Psoas muscle (tissue), 8 donors: ENCODE measurements around the gene ZFYVE9. TPM values are rescaled to one million over a fixed set of nuclear protein-coding genes. Genes with fewer than 3 reads are reported as not detected.

Experiments used
- ATAC-seq, 4 donors: fragments of 200-7000 bp; cut with Tn5 transposase; one replicate each; pipeline ENCODE4 v1.9.1; 2020; ENCODE audit warnings: moderate library complexity in 3 of 4, mild to moderate bottlenecking in 2 of 4
- DNase-seq, 2 donors: peaks; one replicate each; pipeline ENCODE4 v3.0.0-alpha.2; 2020
- H3K27ac ChIP-seq: fragments of 200-600 bp; one replicate; pipeline ENCODE4 v1.8.0; 2022
- H3K27me3 ChIP-seq, 3 donors: fragments of 200-600 bp in 1 of 3; one replicate each; pipeline versions ENCODE4 v1.6.1 to v1.8.0; 2013 to 2022; ENCODE audit warnings: low read length in 2 of 3, mild to moderate bottlenecking in 2 of 3, moderate library complexity in 1 of 3; ENCODE audit not compliant: insufficient read depth in 3 of 3
- H3K36me3 ChIP-seq, 2 donors: fragments of 200-600 bp in 1 of 2; one replicate each; pipeline versions ENCODE4 v1.6.1 to v1.8.0; 2013 to 2022; ENCODE audit warnings: low read depth in 1 of 2, mild to moderate bottlenecking in 1 of 2, moderate library complexity in 1 of 2; ENCODE audit not compliant: insufficient read depth in 1 of 2
- H3K4me1 ChIP-seq: fragments of 200-600 bp; one replicate; pipeline ENCODE4 v1.8.0; 2022
- H3K4me3 ChIP-seq: fragments of 200-600 bp; one replicate; pipeline ENCODE4 v1.8.0; 2022; ENCODE audit warnings: mild to moderate bottlenecking
- H3K9me3 ChIP-seq: fragments of 200-600 bp; one replicate; pipeline ENCODE4 v1.8.0; 2022
- CTCF ChIP-seq: fragments of 200-600 bp; IDR thresholded peaks from one replicate; pipeline ENCODE4 v1.8.0; 2022; ENCODE audit warnings: antibody characterized with exemption
- WGBS, 3 donors: extraction: QIAGEN DNeasy Blood & Tissue Kit; methylation state at CpG; one replicate each; pipeline versions ENCODE4 v1.1.6 to v1.1.7; 2013; 5-methylcytosine and 5-hydroxymethylcytosine counted together
- intact Hi-C, 2 donors: fragments of 100-400 bp; cut with DNase I; formaldehyde crosslinking; loops; one replicate each; pipeline versions ENCODE4 v1.11.0 to v1.14.2; 2022
- polyA plus RNA-seq, 3 donors: library from polyadenylated mRNA; stranded (reverse); fragments of 200-250 nt; gene quantifications; one replicate each; pipeline ENCODE4 v1.2.3, GENCODE V29; 2013
- total RNA-seq, 4 donors: library from RNA; stranded (reverse); fragmentation: NEBNext Ultra II Directional in 2 of 4; extraction: Animal tissue kit (Norgen Biotek cat#: 25700) in 2 of 4; gene quantifications; one replicate each; pipeline versions ENCODE4 v1.2.1 to v1.2.4, GENCODE V29; 2021 to 2023
- donor health status: healthy with polysubstance abuse.
- donor health status: DM: no; HTN: no; CAD: no; lungs with moderate emphysema.
- donor health status: Bipolar disorder and iron deficiency.
- donor health status: healthy.
- donor health status: DM: yes; HTN: yes; CAD: no.
- donor health status: DM: no; HTN: no; CAD: no.
- donor health status: DM: no; HTN: no; CAD: no.
- donor health status: DM: yes; HTN: yes; CAD: no.

The ZFYVE9 gene
- total and polyA plus RNA-seq, 7 donors: 14.7 to 39.1 (median 31.4) TPM

GRCh38 chr1:52323731-52324130, 181.8 kb downstream of the ZFYVE9 start:
- intact Hi-C loops: no loop called here
- Histone ChIP-seq H3K27me3 (no peaks in the 10 kb centered on the region), H3K36me3 (no peaks in the 10 kb centered on the region), H3K4me3 (no peak overlapping the region), H3K9me3 (no peaks in the 10 kb centered on the region), H3K4me1 (no peaks in the 10 kb centered on the region), H3K27ac (no peak overlapping the region)
- no peak for TF ChIP-seq CTCF
- no peak for DNase-seq
- 80 to 92% (median 87%) methylated on average over 8 of the region's 8 CpGs for WGBS, 3 donors
- no peak for ATAC-seq

DNA sequence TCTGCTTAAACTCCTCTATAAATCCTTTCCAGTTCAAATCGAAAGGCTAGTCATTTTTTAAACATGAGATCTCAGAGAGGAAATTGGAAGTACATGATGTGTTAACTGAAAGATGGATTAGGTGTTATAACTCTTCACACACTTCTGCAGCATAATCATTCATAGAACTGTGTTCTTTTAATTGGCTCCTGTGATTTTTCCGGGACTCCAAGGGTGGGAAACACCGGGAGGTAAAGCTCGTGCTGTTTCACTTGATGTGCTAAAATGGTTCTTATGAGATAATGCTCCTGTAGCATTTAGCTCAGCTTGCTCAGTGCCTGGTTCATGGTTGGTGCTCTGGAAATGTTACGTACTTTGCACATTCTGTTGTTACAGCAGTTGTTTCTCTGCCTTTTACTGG, 183.9 kb downstream of the ZFYVE9 start:
- Histone ChIP-seq H3K27me3 (no peaks in the 10 kb centered on the region), H3K4me1 (no peaks in the 10 kb centered on the region), H3K9me3 (no peaks in the 10 kb centered on the region), H3K36me3 (no peaks in the 10 kb centered on the region), H3K4me3 (no peak overlapping the region), H3K27ac (no peak overlapping the region)
- no peak for ATAC-seq
- WGBS, 3 donors: 84 to 91% (median 89%) methylated on average over 5 of the region's 5 CpGs
- DNase-seq: no peak
- TF ChIP-seq CTCF: no peak
- intact Hi-C loops: no loop called here

DNA sequence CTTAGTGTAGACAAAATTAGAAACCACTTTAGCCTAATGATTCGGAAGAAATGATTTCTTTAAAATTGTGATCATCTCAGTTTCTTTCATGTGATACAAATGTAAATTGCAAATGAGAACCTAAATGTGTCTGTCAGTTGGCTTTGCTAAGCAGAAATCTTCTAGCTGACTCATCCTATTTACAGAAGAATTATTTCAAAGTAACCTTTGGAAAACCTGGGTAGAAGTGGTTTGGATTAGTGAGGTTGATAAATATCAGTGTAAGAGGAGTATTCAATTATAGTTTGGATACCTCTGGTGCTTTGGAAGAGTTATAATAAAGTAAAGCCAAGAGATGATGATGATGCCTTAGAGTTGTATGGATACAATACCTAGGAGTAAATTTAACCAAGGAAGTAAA, 186.7 kb downstream of the ZFYVE9 start:
- no peak overlapping the region for H3K4me3 ChIP-seq
- ATAC-seq (no peak), DNase-seq (no peak)
- H3K27me3 ChIP-seq: no peaks in the 10 kb centered on the region
- H3K4me1 ChIP-seq: no peaks in the 10 kb centered on the region
- no peak overlapping the region for H3K27ac ChIP-seq
- H3K36me3 ChIP-seq: peaks cover 0 to 9% of the 10 kb centered on the region in 2 donors
- no peak for TF ChIP-seq CTCF
- WGBS, 3 donors: 94 to 98% (median 98%) methylated on average over 1 of the region's 1 CpG
- no peaks in the 10 kb centered on the region for H3K9me3 ChIP-seq
- intact Hi-C loops: no loop called here

DNA sequence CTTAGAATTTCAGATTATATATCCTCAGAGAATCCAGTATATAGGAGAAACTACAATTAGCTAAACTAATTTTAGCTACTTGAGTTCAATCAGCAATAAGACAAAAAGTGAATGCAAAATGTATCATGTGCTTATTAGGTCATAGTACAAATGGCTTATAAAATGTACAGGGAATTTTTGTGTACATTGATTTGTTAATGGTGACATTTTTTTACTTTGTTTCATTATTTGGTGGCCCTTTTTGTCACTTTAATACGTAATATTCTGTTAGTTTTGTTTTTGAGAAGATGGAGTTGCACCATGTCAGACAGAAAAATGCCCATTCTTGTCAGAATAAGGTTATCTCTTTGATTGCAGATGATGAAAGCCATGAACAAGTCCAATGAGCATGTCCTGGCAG, 190.5 kb downstream of the ZFYVE9 start:
- no peak for TF ChIP-seq CTCF
- Histone ChIP-seq H3K4me1 (peaks cover 11% of the 10 kb centered on the region), H3K27ac (no peak overlapping the region), H3K36me3 (peaks cover 0 to 21% of the 10 kb centered on the region in 2 donors), H3K4me3 (no peak overlapping the region), H3K9me3 (no peaks in the 10 kb centered on the region), H3K27me3 (no peaks in the 10 kb centered on the region)
- intact Hi-C loops: no loop called here
- DNase-seq (no peak), ATAC-seq (no peak)
- WGBS, 3 donors: 95 to 97% (median 96%) methylated on average over 1 of the region's 1 CpG

DNA sequence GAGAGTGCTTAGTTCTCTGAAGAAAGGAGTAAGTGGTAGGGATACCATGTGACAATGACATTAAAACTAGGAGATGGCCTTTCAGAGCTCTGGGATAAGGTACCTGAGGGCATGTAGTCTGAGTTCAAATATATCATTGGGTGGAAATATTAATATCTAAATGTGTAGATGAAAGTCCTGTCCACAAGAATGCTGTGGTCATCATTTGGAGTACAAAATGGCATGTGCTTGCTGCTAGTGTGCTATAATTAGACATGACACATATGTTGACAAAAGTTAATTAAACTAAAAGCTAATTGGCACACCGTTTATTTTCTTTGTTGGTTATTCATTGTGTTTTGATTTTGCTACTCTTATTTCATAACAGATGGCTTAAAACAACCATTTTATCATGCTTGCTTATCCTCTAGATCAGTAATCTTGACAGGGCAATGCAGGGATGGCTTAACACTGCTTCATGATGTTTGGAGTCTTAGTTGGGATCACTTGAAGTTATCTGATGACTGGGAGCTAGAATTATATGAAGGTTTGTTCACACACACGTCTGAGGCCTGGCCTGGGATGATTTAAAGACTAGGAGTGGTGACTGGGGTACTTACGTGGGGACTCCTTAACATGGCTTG, 193.1 kb downstream of the ZFYVE9 start:
- intact Hi-C loops: no loop called here
- ATAC-seq (peak in 3 of 4 donors; percentile 55 to 65 (median 61)), DNase-seq (no peak)
- peaks cover 0 to 48% of the 10 kb centered on the region in 2 donors for H3K36me3 ChIP-seq
- WGBS, 3 donors: 83 to 93% (median 90%) methylated on average over 3 of the region's 3 CpGs
- H3K4me3 ChIP-seq: no peak overlapping the region
- H3K4me1 ChIP-seq: peaks cover 11% of the 10 kb centered on the region
- no peaks in the 10 kb centered on the region for H3K27me3 ChIP-seq
- no peaks in the 10 kb centered on the region for H3K9me3 ChIP-seq
- no peak for TF ChIP-seq CTCF
- peak overlapping the region; percentile 44 for H3K27ac ChIP-seq
